Body of pancreas (tissue), 4 donors: ENCODE results near the gene ITGB4. TPM values are rescaled to one million over a fixed set of nuclear protein-coding genes. Genes with fewer than 3 reads are reported as not detected.

Experiments used
- ATAC-seq: fragments of 150-250 bp; one replicate; pipeline ENCODE4 v1.9.1; 2016
- DNase-seq, 4 donors: peaks; one replicate each; pipeline ENCODE4 v3.0.0-alpha.2; 2019
- H3K27ac ChIP-seq, 4 donors: fragments of 200-600 bp; sonication (generic); 1 replicate in 3 of 4; 2 replicates in 1 of 4; pipeline versions ENCODE4 v1.5.1 to v1.6.1; 2016 to 2019; ENCODE audit warnings: mild to moderate bottlenecking in 1 of 4, mixed read lengths in 1 of 4, moderate library complexity in 1 of 4
- H3K27me3 ChIP-seq, 2 donors: fragments of 200-600 bp; sonication (generic); one replicate each; pipeline ENCODE4 v1.6.0; 2016; ENCODE audit warnings: mild to moderate bottlenecking in 1 of 2
- H3K36me3 ChIP-seq, 2 donors: fragments of 200-600 bp; sonication (generic); replicated peaks in 1 of 2; 2 replicates each; pipeline ENCODE4 v1.5.1; 2016; ENCODE audit warnings: low read depth in 2 of 2; ENCODE audit not compliant: insufficient read depth in 1 of 2
- H3K4me1 ChIP-seq: fragments of 200-600 bp; sonication (generic); one replicate; pipeline ENCODE4 v1.6.0; 2016
- H3K4me3 ChIP-seq, 2 donors: fragments of 200-600 bp; sonication (generic); 1 replicate in 1 of 2; 2 replicates in 1 of 2; pipeline ENCODE4 v1.5.1; 2016 to 2019
- H3K9me3 ChIP-seq, 3 donors: fragments of 200-600 bp; sonication (generic); 1 replicate in 2 of 3; 2 replicates in 1 of 3; pipeline ENCODE4 v1.5.1; 2016
- POLR2A ChIP-seq, 3 donors: fragments of 450-650 bp; IDR thresholded peaks; one replicate each; pipeline ENCODE4 v1.6.1; 2016; ENCODE audit warnings: antibody characterized with exemption in 3 of 3, mild to moderate bottlenecking in 2 of 3
- WGBS, 2 donors: methylation state at CpG; one replicate each; pipeline ENCODE4 v1.1.5; 2017; 5-methylcytosine and 5-hydroxymethylcytosine counted together
- intact Hi-C: fragments of 100-400 bp; cut with DNase I; formaldehyde crosslinking; loops from one replicate; pipeline ENCODE4 v1.15.1; 2023
- total RNA-seq, 2 donors: library from RNA; depleted of rRNA; stranded (reverse); fragments of >200 nt; gene quantifications; one replicate each; pipeline ENCODE4 v1.1.0, GENCODE V29; 2016
- TF ChIP-seq, protein P1 (sequence below), 7 experiments: fragments of 450-650 bp in 4 of 7; fragments of 200-600 bp in 3 of 7; sonication (generic) in 3 of 7; IDR thresholded peaks; one replicate each; pipeline ENCODE4 v1.5.1; 2016 to 2019; ENCODE audit warnings: antibody characterized with exemption in 7 of 7

ITGB4 gene
- total RNA-seq, 2 donors from 2014 or later = 25.1 to 33.7 TPM

DNA sequence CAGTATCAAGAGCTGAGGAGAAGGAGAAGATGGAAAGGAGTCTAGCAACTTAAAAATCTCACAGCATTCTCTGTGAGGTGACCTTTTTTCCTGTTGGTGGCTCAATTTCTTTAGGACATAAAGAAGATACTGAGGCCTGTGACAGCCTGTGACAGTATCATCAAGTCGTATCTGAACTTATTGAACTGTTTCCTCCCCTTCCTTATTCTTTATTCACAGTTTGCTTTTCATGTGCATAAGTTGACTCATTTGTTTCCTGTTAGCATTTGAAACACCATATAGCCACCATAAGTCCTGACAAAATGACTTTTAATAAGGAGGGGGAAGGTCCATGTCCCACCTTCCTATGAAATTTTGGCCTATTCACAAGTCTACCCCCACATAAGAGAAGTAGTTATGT is 72.2 kb downstream of the ITGB4 start:
- intact Hi-C loops = no loop called here
- no peak for TF ChIP-seq POLR2A (IDR thresholded peaks at IDR 0.05)
- TF ChIP-seq, protein P1, sequence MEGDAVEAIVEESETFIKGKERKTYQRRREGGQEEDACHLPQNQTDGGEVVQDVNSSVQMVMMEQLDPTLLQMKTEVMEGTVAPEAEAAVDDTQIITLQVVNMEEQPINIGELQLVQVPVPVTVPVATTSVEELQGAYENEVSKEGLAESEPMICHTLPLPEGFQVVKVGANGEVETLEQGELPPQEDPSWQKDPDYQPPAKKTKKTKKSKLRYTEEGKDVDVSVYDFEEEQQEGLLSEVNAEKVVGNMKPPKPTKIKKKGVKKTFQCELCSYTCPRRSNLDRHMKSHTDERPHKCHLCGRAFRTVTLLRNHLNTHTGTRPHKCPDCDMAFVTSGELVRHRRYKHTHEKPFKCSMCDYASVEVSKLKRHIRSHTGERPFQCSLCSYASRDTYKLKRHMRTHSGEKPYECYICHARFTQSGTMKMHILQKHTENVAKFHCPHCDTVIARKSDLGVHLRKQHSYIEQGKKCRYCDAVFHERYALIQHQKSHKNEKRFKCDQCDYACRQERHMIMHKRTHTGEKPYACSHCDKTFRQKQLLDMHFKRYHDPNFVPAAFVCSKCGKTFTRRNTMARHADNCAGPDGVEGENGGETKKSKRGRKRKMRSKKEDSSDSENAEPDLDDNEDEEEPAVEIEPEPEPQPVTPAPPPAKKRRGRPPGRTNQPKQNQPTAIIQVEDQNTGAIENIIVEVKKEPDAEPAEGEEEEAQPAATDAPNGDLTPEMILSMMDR (IDR thresholded peaks at IDR 0.05) = no peak
- Histone ChIP-seq H3K27me3 (no peaks in the 10 kb centered on the region), H3K4me3 (no peak overlapping the region), H3K4me1 (no peaks in the 10 kb centered on the region), H3K27ac (no peak overlapping the region), H3K36me3 (peaks cover 0 to 2% of the 10 kb centered on the region in 2 donors), H3K9me3 (no peaks in the 10 kb centered on the region)
- DNase-seq (no peak), ATAC-seq (no peak)
- 62 to 85% methylated on average over 1 of the region's 1 CpG for WGBS, 2 donors

DNA sequence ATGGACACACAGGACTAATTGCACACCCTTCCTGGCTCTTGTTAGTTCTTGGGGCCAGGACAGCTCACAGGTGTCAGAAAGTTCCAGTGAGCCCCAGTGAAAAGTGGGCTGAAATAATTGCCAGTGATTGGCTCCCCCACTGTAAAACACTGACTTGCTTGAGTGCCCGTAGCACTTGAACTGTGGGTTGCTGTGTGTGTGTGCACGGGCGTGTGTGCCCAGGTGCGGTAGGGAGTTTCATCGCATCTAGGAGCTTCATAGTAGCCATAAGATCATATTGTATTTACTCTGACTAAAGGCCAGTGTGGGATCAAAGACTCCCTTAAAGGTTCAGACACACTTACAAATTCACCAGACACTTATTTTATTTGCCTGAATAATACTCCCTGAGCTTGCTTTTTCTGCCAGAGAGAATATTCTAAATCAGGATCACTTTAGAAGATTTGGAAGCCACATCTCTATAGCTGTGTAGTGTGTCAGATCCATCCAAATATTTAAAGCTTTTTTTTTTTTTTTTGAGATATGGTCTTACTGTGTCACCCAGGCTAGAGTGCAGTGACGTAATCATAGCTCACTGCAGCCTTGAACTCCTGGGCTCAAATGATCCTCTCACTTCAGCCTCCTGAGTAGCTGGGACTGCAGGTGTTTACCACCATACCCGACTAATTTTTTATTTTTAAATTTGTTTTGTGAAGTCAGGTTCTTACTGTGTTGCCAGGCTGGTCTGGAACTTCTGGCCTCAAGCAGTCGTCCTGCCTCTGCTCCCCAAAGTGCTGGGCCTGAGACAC is 74.8 kb downstream of the ITGB4 start:
- ATAC-seq = no peak
- no peak for TF ChIP-seq POLR2A (IDR thresholded peaks at IDR 0.05)
- TF ChIP-seq, protein P1 (IDR thresholded peaks at IDR 0.05) = no peak
- H3K9me3 ChIP-seq = no peaks in the 10 kb centered on the region
- WGBS, 2 donors = 90% methylated on average over 6 to 8 of the region's 8 CpGs
- no peak overlapping the region for H3K4me3 ChIP-seq
- peak in 1 of 4 donors; percentile 2 for DNase-seq
- H3K27me3 ChIP-seq = no peaks in the 10 kb centered on the region
- no peak overlapping the region for H3K27ac ChIP-seq
- intact Hi-C loops = no loop called here
- no peaks in the 10 kb centered on the region for H3K4me1 ChIP-seq
- H3K36me3 ChIP-seq = peaks cover 0 to 3% of the 10 kb centered on the region in 2 donors

- Histone ChIP-seq H3K27me3 (no peaks in the 10 kb centered on the region), H3K4me3 (no peak overlapping the region), H3K36me3 (peaks cover 0 to 5% of the 10 kb centered on the region in 2 donors), H3K4me1 (no peaks in the 10 kb centered on the region), H3K9me3 (no peaks in the 10 kb centered on the region), H3K27ac (no peak overlapping the region)
- ATAC-seq = no peak
- TF ChIP-seq, protein P1 (IDR thresholded peaks at IDR 0.05) = no peak
- no peak for TF ChIP-seq POLR2A (IDR thresholded peaks at IDR 0.05)
- DNase-seq = no peak
- intact Hi-C loops = no loop called here
- 81 to 96% methylated on average over 4 of the region's 4 CpGs for WGBS, 2 donors
Observed at GRCh38 chr17:75799402-75799801, 78.1 kb downstream of the ITGB4 start.

GRCh38 chr17:75803883-75804282 is 82.6 kb downstream of the ITGB4 start:
- ATAC-seq = no peak
- WGBS, 2 donors = 86 to 93% methylated on average over 1 of the region's 1 CpG
- peaks cover 0 to 2% of the 10 kb centered on the region in 2 donors for H3K36me3 ChIP-seq
- H3K27me3 ChIP-seq = no peaks in the 10 kb centered on the region
- H3K4me1 ChIP-seq = no peaks in the 10 kb centered on the region
- H3K9me3 ChIP-seq = no peaks in the 10 kb centered on the region
- TF ChIP-seq, protein P1 (IDR thresholded peaks at IDR 0.05) = no peak
- no peak for TF ChIP-seq POLR2A (IDR thresholded peaks at IDR 0.05)
- no peak for DNase-seq
- intact Hi-C loops = no loop called here
- H3K4me3 ChIP-seq = no peak overlapping the region
- no peak overlapping the region for H3K27ac ChIP-seq
